Dermis microvascular lymphatic vessel endothelial cell (primary cell): Measurements from ENCODE around the gene ZMPSTE24. TPM values are rescaled to one million over a fixed set of nuclear protein-coding genes. Genes with fewer than 3 reads are reported as not detected.
"Not testable (repeated sequence)": the region's sequence is repeated elsewhere in the genome, so short reads cannot be mapped to it uniquely, and the experiment has no call there.

Experiments
- DNase-seq, 2 donors: peaks; one replicate each; pipeline versions ENCODE4 v3.0.0 to v3.0.0-alpha.2; 2010; ENCODE audit warnings: low read depth in 2 of 2
- total RNA-seq: library from RNA; depleted of rRNA; stranded (reverse); fragments of >200 nt; gene quantifications from 2 replicates; pipeline ENCODE4 v1.2.1, GENCODE V29; 2014

The ZMPSTE24 gene
- total RNA-seq: 48.7 and 51.9 TPM in 2 replicates

- peak; percentile 96 to 98 for DNase-seq
These were observed at the start of gene ZMPSTE24 for GRCh38 chr1:40257688-40258444. Gene ZMPSTE24, plus strand, starts transcription at chr1:40258236. Its CDS starts 36 bp downstream, at chr1:40258272.

- peak; percentile 15 to 34 for DNase-seq
These were observed 47.4 kb upstream of the ZMPSTE24 start for GRCh38 chr1:40210511-40211204.

- no peak for DNase-seq
These were observed 39.7 kb upstream of the ZMPSTE24 start for GRCh38 chr1:40218333-40218732.

GRCh38 chr1:40221471-40221905, 36.5 kb upstream of the ZMPSTE24 start:
- not testable (repeated sequence) for DNase-seq

GRCh38 chr1:40221977-40222772, 35.9 kb upstream of the ZMPSTE24 start:
- no peak for DNase-seq

- no peak for DNase-seq
These were observed 34.0 kb upstream of the ZMPSTE24 start for GRCh38 chr1:40224040-40224439.

- DNase-seq: no peak
These were observed 31.8 kb upstream of the ZMPSTE24 start for GRCh38 chr1:40226192-40226591.

GRCh38 chr1:40232444-40232843, 25.6 kb upstream of the ZMPSTE24 start:
- no peak for DNase-seq

- no peak for DNase-seq
These were observed 18.4 kb upstream of the ZMPSTE24 start for GRCh38 chr1:40239626-40240025.

- DNase-seq: no peak
These were observed 17.6 kb upstream of the ZMPSTE24 start for GRCh38 chr1:40240390-40240789.

GRCh38 chr1:40241362-40241761, 16.7 kb upstream of the ZMPSTE24 start:
- no peak for DNase-seq

GRCh38 chr1:40243351-40243750, 14.7 kb upstream of the ZMPSTE24 start:
- peak; percentile 43 to 82 for DNase-seq

GRCh38 chr1:40244138-40244744, 13.8 kb upstream of the ZMPSTE24 start:
- no peak for DNase-seq

- no peak for DNase-seq
These were observed 12.3 kb upstream of the ZMPSTE24 start for GRCh38 chr1:40245686-40246085.

- no peak for DNase-seq
These were observed 10.4 kb upstream of the ZMPSTE24 start, which contains the start of gene TMCO2 for GRCh38 chr1:40247655-40248054. Gene TMCO2, plus strand, starts transcription at chr1:40247937. Its CDS starts 57 bp downstream, at chr1:40247994.

- peak in 1 of 2 donors; percentile 51 for DNase-seq
These were observed 9.6 kb upstream of the ZMPSTE24 start for GRCh38 chr1:40248412-40248811.

- DNase-seq: no peak
These were observed 6.6 kb upstream of the ZMPSTE24 start for GRCh38 chr1:40251456-40251855.

- DNase-seq: no peak
These were observed 5.4 kb upstream of the ZMPSTE24 start for GRCh38 chr1:40252601-40253000.

- DNase-seq: no peak
These were observed 2.8 kb upstream of the ZMPSTE24 start for GRCh38 chr1:40255231-40255630.

- DNase-seq: peak; percentile 9 to 10
These were observed 1.5 kb upstream of the ZMPSTE24 start for GRCh38 chr1:40256401-40257084.

- DNase-seq: no peak
These were observed 736 bp upstream of the ZMPSTE24 start for GRCh38 chr1:40257313-40257687.
